ENCODE results near the gene COQ10B. TPM values are rescaled to one million over a fixed set of nuclear protein-coding genes. Genes with fewer than 3 reads are reported as not detected.

The COQ10B gene
- total and polyA plus RNA-seq, 8 donors: 11.7 to 28.3 (median 14.7) TPM

- H3K4me3 ChIP-seq: peak overlapping the region in 1 of 2 donors; percentile 94
- DNase-seq: no peak
- H3K27me3 ChIP-seq: no peaks in the 10 kb centered on the region
- H3K27ac ChIP-seq: no peak overlapping the region
- peaks cover 0 to 61% of the 10 kb centered on the region in 2 donors for H3K36me3 ChIP-seq
- H3K9me3 ChIP-seq: no peaks in the 10 kb centered on the region
- intact Hi-C loops (cut with DNase I): no loop called here
- no peak for ATAC-seq
- TF ChIP-seq, protein P1, sequence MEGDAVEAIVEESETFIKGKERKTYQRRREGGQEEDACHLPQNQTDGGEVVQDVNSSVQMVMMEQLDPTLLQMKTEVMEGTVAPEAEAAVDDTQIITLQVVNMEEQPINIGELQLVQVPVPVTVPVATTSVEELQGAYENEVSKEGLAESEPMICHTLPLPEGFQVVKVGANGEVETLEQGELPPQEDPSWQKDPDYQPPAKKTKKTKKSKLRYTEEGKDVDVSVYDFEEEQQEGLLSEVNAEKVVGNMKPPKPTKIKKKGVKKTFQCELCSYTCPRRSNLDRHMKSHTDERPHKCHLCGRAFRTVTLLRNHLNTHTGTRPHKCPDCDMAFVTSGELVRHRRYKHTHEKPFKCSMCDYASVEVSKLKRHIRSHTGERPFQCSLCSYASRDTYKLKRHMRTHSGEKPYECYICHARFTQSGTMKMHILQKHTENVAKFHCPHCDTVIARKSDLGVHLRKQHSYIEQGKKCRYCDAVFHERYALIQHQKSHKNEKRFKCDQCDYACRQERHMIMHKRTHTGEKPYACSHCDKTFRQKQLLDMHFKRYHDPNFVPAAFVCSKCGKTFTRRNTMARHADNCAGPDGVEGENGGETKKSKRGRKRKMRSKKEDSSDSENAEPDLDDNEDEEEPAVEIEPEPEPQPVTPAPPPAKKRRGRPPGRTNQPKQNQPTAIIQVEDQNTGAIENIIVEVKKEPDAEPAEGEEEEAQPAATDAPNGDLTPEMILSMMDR (IDR thresholded peaks at IDR 0.05): no peak
- peaks cover 11 to 52% of the 10 kb centered on the region in 2 donors for H3K4me1 ChIP-seq
Observed at GRCh38 chr2:197496695-197497094, 43.3 kb downstream of the COQ10B start.

DNA sequence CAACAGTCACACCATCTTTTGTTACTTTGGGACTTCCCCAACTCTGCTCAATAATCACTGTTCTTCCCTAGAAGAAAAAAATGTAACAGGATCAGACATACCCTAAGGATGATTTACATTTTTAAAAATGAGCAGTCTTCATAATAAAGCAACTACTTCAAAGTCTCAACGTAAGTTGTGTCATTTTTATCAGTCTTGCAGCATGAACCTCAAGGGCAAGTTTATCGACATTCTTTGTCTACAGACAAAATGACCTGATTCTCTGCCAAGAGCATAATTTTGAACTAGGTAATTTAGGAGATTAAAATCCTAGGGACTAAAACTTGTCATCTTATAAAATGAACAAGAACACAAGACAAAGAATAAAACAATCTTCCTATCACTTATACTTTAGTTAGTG, 44.0 kb downstream of the COQ10B start:
- DNase-seq (no peak), ATAC-seq (no peak)
- no peaks in the 10 kb centered on the region for H3K27me3 ChIP-seq
- no peaks in the 10 kb centered on the region for H3K9me3 ChIP-seq
- peaks cover 17 to 58% of the 10 kb centered on the region in 2 donors for H3K4me1 ChIP-seq
- peaks cover 0 to 55% of the 10 kb centered on the region in 2 donors for H3K36me3 ChIP-seq
- H3K27ac ChIP-seq: no peak overlapping the region
- intact Hi-C loops (cut with DNase I): no loop called here
- H3K4me3 ChIP-seq: peak overlapping the region in 1 of 2 donors; percentile 94
- TF ChIP-seq, protein P1 (IDR thresholded peaks at IDR 0.05): no peak

DNA sequence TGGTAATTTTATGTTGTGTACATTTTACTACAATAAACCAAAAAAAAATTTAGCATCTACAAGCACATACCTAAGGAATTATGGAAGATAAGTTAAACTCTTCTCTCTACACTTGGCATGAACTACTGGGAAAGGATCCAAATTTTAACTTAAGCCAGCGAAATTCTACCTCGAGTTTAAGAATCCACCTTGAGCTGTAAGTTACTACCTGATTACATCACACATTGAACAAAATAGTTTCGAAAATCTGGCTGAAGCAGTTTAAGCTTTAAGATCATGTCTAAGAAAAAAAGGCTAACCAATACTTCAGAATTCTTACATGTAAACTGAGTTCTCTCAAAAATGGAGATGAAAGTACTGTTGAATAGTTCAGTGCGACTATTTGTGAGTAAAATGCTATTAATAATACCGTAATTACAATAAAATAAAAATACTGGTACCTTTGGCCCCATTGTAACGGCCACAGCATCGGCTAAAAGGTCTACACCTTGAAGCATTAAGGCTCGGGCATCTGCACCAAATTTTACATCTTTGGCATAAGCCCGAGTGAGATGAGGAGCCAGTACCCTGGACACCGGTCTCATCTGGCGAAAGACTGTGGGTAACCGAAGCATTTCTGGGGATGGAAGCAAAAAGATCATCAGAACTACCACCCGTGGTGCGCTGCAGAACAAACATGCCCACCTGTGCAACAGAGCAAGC, 45.0 kb downstream of the COQ10B start:
- H3K27me3 ChIP-seq: no peaks in the 10 kb centered on the region
- no peaks in the 10 kb centered on the region for H3K9me3 ChIP-seq
- peaks cover 24 to 67% of the 10 kb centered on the region in 2 donors for H3K4me1 ChIP-seq
- intact Hi-C loops (cut with DNase I): no loop called here
- ATAC-seq (no peak), DNase-seq (peak in 1 of 4 donors; percentile 16)
- peaks cover 0 to 48% of the 10 kb centered on the region in 2 donors for H3K36me3 ChIP-seq
- TF ChIP-seq, protein P1 (IDR thresholded peaks at IDR 0.05): no peak
- H3K4me3 ChIP-seq: peak overlapping the region; percentile 69 to 94
- peak overlapping the region; percentile 97 to 100 for H3K27ac ChIP-seq

DNA sequence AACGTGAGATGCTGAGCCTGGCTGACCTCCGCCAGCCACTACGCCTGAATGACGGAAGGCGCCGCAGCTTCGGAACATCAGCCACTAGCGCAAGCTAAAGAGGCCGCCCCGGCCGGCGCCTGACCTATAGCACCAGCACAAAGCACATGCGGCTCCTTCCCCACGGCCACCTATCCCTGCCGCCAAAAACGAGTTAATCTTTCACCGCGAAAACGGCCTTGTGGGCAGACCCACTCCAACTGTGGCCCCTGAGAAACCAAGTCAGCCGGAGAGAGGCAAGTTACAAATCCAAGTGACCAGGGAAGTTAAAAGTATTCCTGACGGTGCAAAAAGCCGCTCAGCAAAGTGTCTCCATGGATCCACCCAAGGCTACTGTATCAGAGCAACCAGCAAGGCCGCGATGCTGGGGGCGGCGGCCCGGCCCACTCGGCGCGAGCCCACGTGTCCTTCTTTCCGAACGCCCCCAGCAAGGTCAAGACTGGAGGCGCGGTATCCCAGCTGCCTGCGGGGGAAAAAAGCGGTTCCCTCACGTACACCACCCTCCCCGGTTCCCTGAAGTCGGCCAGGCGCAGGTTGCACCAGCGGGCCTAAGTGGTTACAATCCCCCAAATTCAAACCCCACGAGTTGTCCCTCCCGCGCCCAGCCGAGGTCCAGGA, 45.7 kb downstream of the COQ10B start:
- TF ChIP-seq, protein P1 (IDR thresholded peaks at IDR 0.05): no peak
- peak; percentile 45 to 91 (median 70) for DNase-seq
- no peaks in the 10 kb centered on the region for H3K9me3 ChIP-seq
- peaks cover 0 to 48% of the 10 kb centered on the region in 2 donors for H3K36me3 ChIP-seq
- peak overlapping the region; percentile 69 to 94 for H3K4me3 ChIP-seq
- intact Hi-C loops (cut with DNase I): no loop called here
- peak; percentile 42 for ATAC-seq
- peaks cover 24 to 67% of the 10 kb centered on the region in 2 donors for H3K4me1 ChIP-seq
- H3K27me3 ChIP-seq: no peaks in the 10 kb centered on the region
- H3K27ac ChIP-seq: peak overlapping the region; percentile 97 to 100
